ENCODE data around the gene FBXO48. TPM values are rescaled to one million over a fixed set of nuclear protein-coding genes. Genes with fewer than 3 reads are reported as not detected.

Gene FBXO48
- total RNA-seq, 4 donors from 2014 or later: 0.60 to 2.6 (median 2.2) TPM

GRCh38 chr2:68468801-68469200 lies 1.7 kb upstream of the FBXO48 start:
- in situ Hi-C loops (cut with MboI; ENCODE audit: low pct_ligation_motif_present in 1 of 4, low pct_unique_long_range_greater_than_20kb in 1 of 4, low sequenced_read_pairs in 3 of 4) (loop anchor here in 1 of 4 donors (10.0 kb wide), 1 partner anchor 236 kb away; no protein-coding TSS in a partner anchor), intact Hi-C loops (cut with DNase I; ENCODE audit: low total_unique reads) (loop anchor here (10.0 kb wide), 1 partner anchor 456 kb away; no protein-coding TSS in a partner anchor)
- Histone ChIP-seq H3K4me1 (peaks cover 13 to 32% (median 20%) of the 10 kb centered on the region in 4 donors), H3K27me3 (no peaks in the 10 kb centered on the region), H3K36me3 (no peaks in the 10 kb centered on the region), H3K4me3 (no peak overlapping the region), H3K27ac (no peak overlapping the region), H3K9me3 (no peaks in the 10 kb centered on the region)
- DNase-seq: no peak
- WGBS, 2 donors (ENCODE audit: low coverage in 1 of 2): 59 to 60% methylated on average over 2 of the region's 2 CpGs
- TF ChIP-seq POLR2A (IDR thresholded peaks at IDR 0.05) (no peak), POLR2AphosphoS5 (IDR thresholded peaks at IDR 0.05) (no peak), CTCF (IDR thresholded peaks at IDR 0.05) (no peak), EP300 (IDR thresholded peaks at IDR 0.05; ENCODE audit: low read depth) (no peak)

GRCh38 chr2:68466778-68467076 lies 367 bp downstream of the FBXO48 start:
- no peak for DNase-seq
- intact Hi-C loops (cut with DNase I; ENCODE audit: low total_unique reads): loop anchor here (10.0 kb wide), 1 partner anchor 458 kb away; no protein-coding TSS in a partner anchor

GRCh38 chr2:68466361-68466777 lies 725 bp downstream of the FBXO48 start:
- TF ChIP-seq EP300 (IDR thresholded peaks at IDR 0.05; ENCODE audit: low read depth) (no peak), CTCF (IDR thresholded peaks at IDR 0.05) (peak in 1 of 5 experiments; percentile 3)
- DNase-seq: peak; percentile 41
- peak overlapping the region; percentile 86 to 90 (median 89) for H3K27ac ChIP-seq
- H3K27me3 ChIP-seq: no peaks in the 10 kb centered on the region
- no peaks in the 10 kb centered on the region for H3K36me3 ChIP-seq
- H3K9me3 ChIP-seq: no peaks in the 10 kb centered on the region
- intact Hi-C loops (cut with DNase I; ENCODE audit: low total_unique reads) (loop anchor here (10.0 kb wide), 1 partner anchor 458 kb away; no protein-coding TSS in a partner anchor), in situ Hi-C loops (cut with MboI; ENCODE audit: low pct_ligation_motif_present in 1 of 4, low pct_unique_long_range_greater_than_20kb in 1 of 4, low sequenced_read_pairs in 3 of 4) (loop anchor here in 1 of 4 donors (10.0 kb wide), 1 partner anchor 238 kb away; no protein-coding TSS in a partner anchor)
- H3K4me3 ChIP-seq: peak overlapping the region; percentile 64 to 70 (median 67)
- H3K4me1 ChIP-seq: peaks cover 13 to 35% (median 20%) of the 10 kb centered on the region in 4 donors
- 8% methylated on average over 11 of the region's 11 CpGs; no CpG with 5 or more reads in 1 of the 2 donors for WGBS, 2 donors (ENCODE audit: low coverage in 1 of 2)

More at GRCh38 chr2:68466778-68467076, 367 bp downstream of the FBXO48 start:
- Histone ChIP-seq H3K36me3 (no peaks in the 10 kb centered on the region), H3K27me3 (no peaks in the 10 kb centered on the region), H3K9me3 (no peaks in the 10 kb centered on the region), H3K4me3 (peak overlapping the region; percentile 64 to 70 (median 67)), H3K27ac (peak overlapping the region; percentile 86 to 90 (median 89)), H3K4me1 (peaks cover 13 to 35% (median 20%) of the 10 kb centered on the region in 4 donors)
- 0% methylated on average over 18 of the region's 18 CpGs; no CpG with 5 or more reads in 1 of the 2 donors for WGBS, 2 donors (ENCODE audit: low coverage in 1 of 2)
- no peak for TF ChIP-seq CTCF (IDR thresholded peaks at IDR 0.05)
- no peak for TF ChIP-seq POLR2AphosphoS5 (IDR thresholded peaks at IDR 0.05)
- no peak for TF ChIP-seq EP300 (IDR thresholded peaks at IDR 0.05; ENCODE audit: low read depth)
- no peak for TF ChIP-seq POLR2A (IDR thresholded peaks at IDR 0.05)
- in situ Hi-C loops (cut with MboI; ENCODE audit: low pct_ligation_motif_present in 1 of 4, low pct_unique_long_range_greater_than_20kb in 1 of 4, low sequenced_read_pairs in 3 of 4): loop anchor here in 1 of 4 donors (10.0 kb wide), 1 partner anchor 238 kb away; no protein-coding TSS in a partner anchor

GRCh38 chr2:68465081-68465916 lies 1.8 kb downstream of the FBXO48 start:
- Histone ChIP-seq H3K27ac (peak overlapping the region in 1 of 4 donors; percentile 89), H3K4me1 (peaks cover 11 to 34% (median 18%) of the 10 kb centered on the region in 4 donors), H3K4me3 (no peak overlapping the region), H3K36me3 (no peaks in the 10 kb centered on the region), H3K27me3 (no peaks in the 10 kb centered on the region), H3K9me3 (no peaks in the 10 kb centered on the region)
- WGBS, 2 donors (ENCODE audit: low coverage in 1 of 2): 81 to 82% methylated on average over 5 to 7 of the region's 7 CpGs
- TF ChIP-seq POLR2A (IDR thresholded peaks at IDR 0.05) (no peak), EP300 (IDR thresholded peaks at IDR 0.05; ENCODE audit: low read depth) (no peak), CTCF (IDR thresholded peaks at IDR 0.05) (no peak), POLR2AphosphoS5 (IDR thresholded peaks at IDR 0.05) (no peak)
- intact Hi-C loops (cut with DNase I; ENCODE audit: low total_unique reads): loop anchor here (10.0 kb wide), 1 partner anchor 460 kb away; no protein-coding TSS in a partner anchor
- no peak for DNase-seq
- in situ Hi-C loops (cut with MboI; ENCODE audit: low pct_ligation_motif_present in 1 of 4, low pct_unique_long_range_greater_than_20kb in 1 of 4, low sequenced_read_pairs in 3 of 4): loop anchor here in 1 of 4 donors (10.0 kb wide), 1 partner anchor 240 kb away; no protein-coding TSS in a partner anchor
